HG03159 (cell line): Measurements from ENCODE around the gene CTTNBP2NL.
"Not testable (repeated sequence)": the region's sequence is repeated elsewhere in the genome, so short reads cannot be mapped to it uniquely, and the experiment has no call there.

ENCODE experiments used
- ATAC-seq: cut with Tn5 transposase; IDR thresholded peaks from one replicate; pipeline ENCODE4 v1.9.1; 2021; ENCODE audit warnings: mild to moderate bottlenecking, moderate library complexity; ENCODE audit not compliant: unreplicated experiment

Gene CTTNBP2NL

GRCh38 chr1:112418099-112418892, 22.3 kb downstream of the CTTNBP2NL start:
- ATAC-seq, result no peak

GRCh38 chr1:112423207-112423606, 27.2 kb downstream of the CTTNBP2NL start:
- no peak for ATAC-seq

- ATAC-seq, result not testable (repeated sequence)
Measured at GRCh38 chr1:112423666-112424065, 27.7 kb downstream of the CTTNBP2NL start.

GRCh38 chr1:112429749-112430148, 33.7 kb downstream of the CTTNBP2NL start:
- ATAC-seq, result no peak

- ATAC-seq, result no peak
Measured at GRCh38 chr1:112431038-112431437, 35.0 kb downstream of the CTTNBP2NL start.

GRCh38 chr1:112435448-112435847, 39.4 kb downstream of the CTTNBP2NL start:
- no peak for ATAC-seq

GRCh38 chr1:112436384-112437156, 40.6 kb downstream of the CTTNBP2NL start:
- ATAC-seq, result no peak

- not testable (repeated sequence) for ATAC-seq
Measured at GRCh38 chr1:112438156-112438555, 42.1 kb downstream of the CTTNBP2NL start.

GRCh38 chr1:112439592-112439991, 43.6 kb downstream of the CTTNBP2NL start:
- ATAC-seq, result no peak

- ATAC-seq, result no peak
Measured at GRCh38 chr1:112440574-112440973, 44.6 kb downstream of the CTTNBP2NL start.

GRCh38 chr1:112444269-112444668, 48.3 kb downstream of the CTTNBP2NL start:
- no peak for ATAC-seq

- ATAC-seq, result no peak
Measured at GRCh38 chr1:112445596-112445995, 49.6 kb downstream of the CTTNBP2NL start.

GRCh38 chr1:112446411-112446810, 50.4 kb downstream of the CTTNBP2NL start:
- no peak for ATAC-seq

GRCh38 chr1:112448904-112449629, 53.1 kb downstream of the CTTNBP2NL start:
- no peak for ATAC-seq

- ATAC-seq, result no peak
Measured at GRCh38 chr1:112449630-112449983, 53.6 kb downstream of the CTTNBP2NL start.

GRCh38 chr1:112450773-112451172, 54.8 kb downstream of the CTTNBP2NL start:
- ATAC-seq, result no peak

- not testable (repeated sequence) for ATAC-seq
Measured at GRCh38 chr1:112451301-112451700, 55.3 kb downstream of the CTTNBP2NL start.

- no peak for ATAC-seq
Measured at GRCh38 chr1:112453876-112454275, 57.9 kb downstream of the CTTNBP2NL start.

GRCh38 chr1:112454316-112454715, 58.3 kb downstream of the CTTNBP2NL start:
- no peak for ATAC-seq

GRCh38 chr1:112457241-112457640, 61.2 kb downstream of the CTTNBP2NL start:
- ATAC-seq, result no peak

- no peak for ATAC-seq
Measured at GRCh38 chr1:112457955-112458354, 61.9 kb downstream of the CTTNBP2NL start.
